GM21717 (cell line): ENCODE measurements around the gene ZNF22.

Experiments used
- ATAC-seq: cut with Tn5 transposase; IDR thresholded peaks from one replicate; pipeline ENCODE4 v1.9.1; 2021; ENCODE audit warnings: mild to moderate bottlenecking, moderate library complexity; ENCODE audit not compliant: unreplicated experiment

ZNF22 gene

DNA sequence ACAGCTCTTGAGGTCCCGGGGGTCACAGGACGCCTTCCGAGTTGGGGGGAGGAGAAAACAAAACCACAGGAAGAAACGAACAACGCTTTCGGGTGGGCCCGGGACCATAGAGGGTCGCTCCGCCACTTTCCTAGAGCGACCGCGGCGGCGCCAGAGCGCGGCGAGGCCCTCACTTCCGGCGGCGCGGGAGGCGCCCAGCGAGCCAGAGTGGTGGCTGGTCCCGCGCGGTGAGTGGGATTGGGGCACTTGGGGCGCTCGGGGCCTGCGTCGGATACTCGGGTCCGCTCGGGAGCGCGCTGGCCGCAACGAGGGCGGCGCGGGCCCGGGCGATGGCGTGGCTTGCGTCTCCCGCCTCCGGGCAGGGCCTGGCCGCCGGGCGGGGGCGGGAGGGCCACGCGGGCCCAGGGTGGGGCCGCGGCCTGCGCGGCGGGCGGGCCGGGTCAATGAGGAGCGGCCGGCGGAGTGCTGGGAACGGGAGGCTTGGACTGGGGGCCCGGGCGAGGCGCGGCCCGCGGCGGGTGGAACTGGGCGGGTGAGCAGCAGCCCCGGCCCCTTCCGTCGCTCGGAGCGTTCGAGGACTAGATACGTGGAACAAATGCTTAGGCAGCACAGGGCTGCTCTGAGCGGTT lies at the start of gene ZNF22:
TSS of gene ZNF22 (plus strand) at position 172 of the 629 bp plus-strand sequence. CDS start 2,446 bp downstream, outside the sequence.
- ATAC-seq: peak; percentile 77

GRCh38 chr10:44951576-44952226 lies 49.0 kb upstream of the ZNF22 start:
- no peak for ATAC-seq

GRCh38 chr10:44952779-44953231 lies 47.9 kb upstream of the ZNF22 start:
- no peak for ATAC-seq

DNA sequence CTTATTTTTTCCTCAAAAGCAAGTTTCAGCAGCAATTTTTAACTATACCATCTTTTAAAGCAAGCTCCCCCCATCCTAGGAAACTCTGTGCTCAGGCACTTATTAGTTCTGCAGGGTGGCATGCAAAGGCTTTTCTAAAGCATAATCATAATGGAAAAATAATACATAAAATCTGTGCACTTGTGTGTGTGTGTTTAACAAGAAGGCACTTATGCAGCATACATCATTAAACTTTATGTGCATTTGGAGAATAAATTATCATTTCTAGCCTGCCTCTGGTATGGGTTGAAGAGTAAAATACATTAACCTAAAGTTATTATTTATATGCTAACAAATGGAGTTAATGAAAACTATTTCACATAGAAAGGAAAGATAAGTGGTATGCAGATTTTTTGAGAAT lies 46.7 kb upstream of the ZNF22 start:
- ATAC-seq: no peak

- no peak for ATAC-seq
Observed at GRCh38 chr10:44954962-44955361, 45.8 kb upstream of the ZNF22 start.

DNA sequence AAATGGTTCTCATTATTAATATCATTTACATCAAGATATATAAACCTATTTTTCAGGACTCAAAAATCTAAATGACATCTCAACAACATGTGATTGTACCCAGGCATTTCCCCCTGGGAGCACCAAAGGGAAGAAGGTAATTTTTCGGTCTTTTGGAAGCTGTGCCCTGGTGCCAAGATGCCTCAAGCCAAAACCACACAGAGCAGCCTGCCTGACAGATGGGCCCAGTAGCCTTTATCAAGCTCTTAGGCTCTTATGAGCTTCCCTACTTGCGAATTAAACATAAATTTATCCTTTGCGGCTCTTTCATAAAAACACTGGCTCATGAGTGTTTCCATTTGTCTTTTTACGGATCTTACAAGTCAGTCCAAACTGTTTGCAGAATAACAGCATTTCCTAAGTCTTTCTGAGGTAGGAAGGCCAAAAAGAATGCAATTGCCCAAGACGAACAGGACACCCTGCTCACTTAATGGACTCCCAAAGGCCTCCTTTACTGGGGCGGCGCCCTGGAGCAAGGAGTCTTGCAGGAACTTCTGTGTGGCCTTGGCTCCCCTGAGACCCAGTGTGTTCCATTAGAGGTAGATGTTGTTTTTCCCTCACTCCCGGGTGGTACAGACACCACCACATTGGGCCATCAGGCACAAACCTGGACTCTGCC lies 45.2 kb upstream of the ZNF22 start:
- ATAC-seq: no peak

DNA sequence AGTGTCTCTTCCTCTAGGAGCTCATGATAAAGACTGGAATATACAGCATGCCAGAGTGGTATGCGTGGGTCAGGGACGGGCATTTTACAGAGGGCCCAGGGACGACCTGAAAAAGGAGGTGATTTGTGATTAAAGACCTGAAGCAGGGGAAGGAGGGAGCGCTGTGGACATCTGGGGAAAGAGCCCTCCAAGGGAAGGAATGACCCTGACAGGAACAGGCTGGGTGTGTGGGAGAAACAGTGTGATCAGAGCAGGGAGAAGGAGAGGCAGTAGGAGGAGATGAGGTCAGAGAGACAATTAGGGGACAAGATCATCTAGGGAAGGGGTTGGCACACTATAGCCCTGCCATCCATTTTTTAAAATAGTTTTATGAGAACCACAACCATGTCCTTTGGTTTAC lies 44.5 kb upstream of the ZNF22 start:
- ATAC-seq: no peak

DNA sequence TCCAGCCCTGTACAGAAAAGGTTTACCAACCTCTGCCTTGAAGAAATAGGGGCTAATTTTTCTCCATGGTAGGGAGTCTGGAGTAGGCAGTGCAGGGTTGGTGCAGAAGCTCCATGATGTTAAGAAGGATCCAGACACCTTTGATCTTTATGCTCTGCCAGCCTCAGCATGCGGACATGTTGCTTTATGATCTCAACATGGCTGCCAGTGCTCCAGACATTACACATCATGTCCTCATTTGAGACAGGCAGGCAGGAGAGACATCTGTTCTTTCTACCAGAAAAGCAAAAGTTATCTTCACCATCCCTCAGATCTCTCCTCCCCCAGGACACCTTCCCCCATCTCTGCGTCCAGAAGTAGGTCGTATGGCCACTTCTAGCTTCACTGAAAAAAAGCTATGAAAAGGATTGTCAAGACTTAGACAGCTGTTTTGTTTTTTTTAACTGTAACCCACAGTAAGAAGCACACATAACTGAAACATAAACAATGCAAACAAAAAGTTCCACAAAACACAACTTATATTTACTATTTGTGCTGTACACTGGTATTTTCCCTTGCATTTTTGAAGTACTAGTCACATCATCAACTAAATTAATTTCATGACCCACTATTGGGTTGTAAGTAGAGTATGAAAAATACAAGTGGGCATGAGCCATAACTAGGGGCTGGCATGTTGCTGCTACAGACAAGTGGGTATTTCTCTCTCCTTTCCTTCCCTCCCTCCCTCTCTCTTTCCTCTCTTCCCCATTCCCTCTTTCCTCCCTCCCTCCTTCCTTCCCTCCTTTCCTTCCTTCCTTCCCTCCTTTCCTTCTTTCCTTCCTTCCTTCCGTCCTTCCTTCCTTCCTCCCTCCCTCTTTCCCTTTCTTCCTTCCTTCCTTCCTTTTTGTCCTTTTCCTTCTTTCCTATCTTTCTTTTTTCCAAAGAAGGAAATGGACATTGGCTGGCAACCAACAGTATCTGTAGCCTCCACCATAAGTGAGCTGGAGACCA lies 43.7 kb upstream of the ZNF22 start:
- no peak for ATAC-seq

GRCh38 chr10:44958196-44958897 lies 42.4 kb upstream of the ZNF22 start:
- no peak for ATAC-seq

DNA sequence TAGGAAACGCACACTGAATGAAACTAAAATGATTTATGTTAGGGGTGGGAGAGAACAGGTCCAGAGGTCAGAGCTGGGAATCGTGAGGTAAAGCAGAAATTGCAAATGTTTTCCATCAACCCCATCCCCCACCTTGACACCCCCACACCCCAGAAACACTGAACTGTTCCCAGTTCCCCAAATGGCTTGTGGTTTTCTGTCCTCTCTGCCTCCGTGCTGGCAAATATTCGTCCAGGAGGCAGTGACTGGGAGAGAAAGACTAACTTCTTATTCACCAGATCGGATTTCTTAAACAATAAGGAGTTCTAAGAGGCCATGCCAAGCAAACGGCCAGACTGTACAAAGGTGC lies 41.9 kb upstream of the ZNF22 start:
- ATAC-seq: no peak

DNA sequence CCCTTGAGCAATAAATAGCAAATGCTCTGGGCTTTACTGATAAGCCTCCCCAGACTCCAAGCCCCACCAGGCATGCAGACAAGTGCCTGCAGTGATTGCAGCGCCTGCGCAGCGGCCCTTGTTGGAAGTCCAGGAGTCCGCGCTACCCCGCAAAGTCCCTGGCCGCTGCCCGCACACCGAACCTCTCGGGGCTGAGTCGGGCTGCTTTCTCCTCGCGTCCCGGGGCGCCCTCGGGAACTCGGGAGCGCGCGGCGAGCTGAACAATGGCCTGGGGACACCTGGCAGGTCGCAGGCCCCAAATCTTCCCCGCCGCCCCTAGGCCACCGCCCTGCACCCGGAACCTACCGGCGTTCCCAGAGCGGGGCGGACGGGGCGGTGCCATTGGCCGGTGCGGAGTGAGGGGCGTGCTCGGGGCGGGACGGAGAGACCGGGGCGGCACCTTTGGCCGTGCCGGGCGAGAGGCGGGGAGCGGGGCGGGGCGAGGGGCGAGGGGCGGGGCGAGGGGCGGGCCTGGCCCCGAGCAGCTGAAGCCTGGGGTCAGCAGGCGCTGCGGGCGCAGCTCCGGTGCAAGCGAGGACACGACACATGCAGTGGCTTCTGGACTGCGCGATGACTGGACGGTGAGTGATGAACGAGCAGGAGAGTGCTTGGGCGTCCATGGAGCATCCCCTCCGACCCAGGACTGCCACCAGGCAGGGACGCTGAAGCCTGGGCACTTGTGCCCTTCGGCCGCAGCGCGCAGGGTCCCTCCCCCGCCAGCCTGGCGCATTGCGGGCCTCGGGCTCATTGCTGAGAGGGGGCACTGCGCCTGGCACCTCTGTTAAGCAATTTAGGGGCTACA lies 41.3 kb upstream of the ZNF22 start, which contains the start of gene RASSF4:
TSS of gene RASSF4 (plus strand) at position 556 of the 841 bp plus-strand sequence. CDS start 10,401 bp downstream, outside the sequence.
- peak; percentile 96 for ATAC-seq

GRCh38 chr10:44960088-44960460 lies 40.6 kb upstream of the ZNF22 start:
- no peak for ATAC-seq

DNA sequence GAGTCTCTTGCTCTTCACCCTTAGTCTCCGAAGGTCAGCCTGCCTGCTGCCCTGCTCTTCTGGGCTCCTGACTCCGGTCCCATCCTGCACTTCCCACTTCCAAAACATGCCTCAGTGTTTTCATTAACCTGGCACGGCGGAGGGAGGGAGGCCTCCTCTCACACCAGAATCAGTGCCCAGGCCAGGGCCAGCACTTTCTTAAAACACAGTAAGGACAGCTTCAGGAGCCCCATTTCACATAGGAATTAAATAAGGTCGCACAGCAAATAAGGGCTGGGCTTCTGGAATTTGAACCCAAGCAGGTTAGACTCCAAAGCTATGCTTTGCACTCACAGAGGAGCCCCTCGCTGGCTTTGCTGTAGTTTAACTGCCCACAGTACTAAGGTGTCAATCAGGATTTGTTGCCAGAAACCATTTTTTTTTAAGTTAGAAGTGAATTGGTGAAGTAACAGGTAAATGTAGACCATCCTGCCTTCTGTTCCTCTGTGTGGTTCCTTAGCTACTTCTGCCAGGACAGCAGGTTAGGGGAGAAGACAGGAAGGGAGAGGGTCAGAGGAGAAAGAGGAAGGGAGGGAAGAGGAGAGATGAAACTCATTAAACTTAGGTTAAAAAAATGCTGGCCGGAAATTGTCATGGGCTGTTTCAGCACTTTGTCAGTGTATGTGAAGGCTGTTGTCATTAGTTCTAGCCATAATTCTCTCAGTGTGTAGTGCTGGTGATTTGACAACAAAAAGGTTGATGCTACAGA lies 40.1 kb upstream of the ZNF22 start:
- no peak for ATAC-seq

DNA sequence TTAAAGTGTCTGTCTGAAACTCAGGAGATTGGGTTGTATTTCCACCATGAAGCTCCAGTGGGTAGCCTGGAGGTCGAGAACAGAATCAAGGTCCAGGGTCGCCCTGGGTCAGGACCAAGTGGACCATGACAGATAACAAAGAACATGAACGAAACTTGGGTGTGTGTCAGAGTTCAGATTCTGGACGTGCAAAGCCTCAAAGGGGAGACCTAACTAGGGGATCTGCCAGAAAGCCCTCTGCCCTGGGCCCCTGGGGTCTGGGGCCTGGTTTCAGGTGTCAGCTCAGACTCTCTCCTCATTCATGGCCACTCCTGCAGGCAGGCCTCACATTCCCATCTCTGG lies 39.5 kb upstream of the ZNF22 start:
- no peak for ATAC-seq

- ATAC-seq: no peak
Observed at GRCh38 chr10:44961931-44962750, 38.6 kb upstream of the ZNF22 start.

DNA sequence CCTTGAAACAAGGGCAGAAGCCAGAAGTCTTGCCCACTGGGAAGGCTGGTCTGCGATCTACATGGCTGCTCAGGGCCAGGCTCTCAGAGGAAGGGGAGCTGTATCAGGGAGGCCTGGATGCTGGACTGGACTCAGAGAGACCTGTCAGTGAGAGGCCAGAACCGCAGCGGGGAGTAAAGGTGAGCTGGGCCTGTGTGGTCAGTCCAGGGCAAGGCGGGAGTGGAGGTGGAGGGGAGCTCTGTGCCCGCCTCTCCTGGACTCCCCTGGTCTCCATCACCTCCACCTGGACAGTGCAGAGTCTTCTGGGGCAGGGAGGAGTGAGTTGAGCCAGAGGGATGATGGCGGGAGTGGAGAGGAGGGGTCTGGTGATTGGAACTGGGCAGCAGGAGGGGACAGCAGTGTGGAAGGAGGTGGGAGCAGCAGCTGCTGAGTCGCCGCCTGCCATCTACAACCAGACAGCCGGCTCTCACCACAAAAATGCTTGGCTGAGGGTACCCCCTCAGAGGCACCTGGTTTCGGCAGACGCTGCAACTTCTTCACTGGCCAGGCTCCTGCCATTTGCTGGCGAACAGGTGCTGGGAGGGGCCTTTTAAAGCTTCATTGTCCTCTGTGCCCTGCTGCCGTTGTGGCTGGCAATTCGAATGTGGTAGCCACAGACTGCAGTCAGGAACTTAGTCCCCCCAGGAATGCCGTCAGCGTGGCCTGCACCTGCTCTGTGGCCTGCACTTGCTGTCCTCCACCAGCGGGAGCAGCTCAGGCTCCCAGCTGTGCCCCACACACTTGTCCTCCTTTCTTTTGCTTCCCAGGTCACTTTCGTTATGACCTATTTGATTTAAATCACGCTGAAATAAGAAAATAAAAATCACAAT lies 37.6 kb upstream of the ZNF22 start:
- no peak for ATAC-seq
